AG08396 (cell line): Measurements from ENCODE around the gene SEMA5A.

Source experiments
- DNase-seq: peaks from one replicate; pipeline ENCODE4 v3.0.0; 2012; ENCODE audit warnings: low spot score, mixed read lengths

SEMA5A gene

DNA sequence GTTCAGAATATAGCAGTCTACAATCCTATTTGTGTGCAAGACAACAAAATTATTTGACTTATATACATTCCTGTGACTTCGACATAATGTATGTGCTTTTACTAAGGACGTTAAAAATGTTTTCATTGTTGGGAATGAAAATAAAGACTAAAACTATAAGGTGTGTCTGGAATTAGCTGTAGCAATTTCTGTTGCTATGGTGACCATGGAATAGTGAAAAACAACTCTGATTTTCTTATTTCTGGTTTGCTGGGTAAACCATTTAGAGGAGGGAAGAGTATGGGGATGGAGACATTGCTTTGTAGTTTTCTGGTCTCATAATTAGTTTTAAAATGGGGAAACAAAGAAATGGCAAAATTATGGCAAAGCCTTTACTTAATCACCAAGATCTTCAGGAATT lies 343.2 kb downstream of the SEMA5A start:
- DNase-seq, result no peak

DNA sequence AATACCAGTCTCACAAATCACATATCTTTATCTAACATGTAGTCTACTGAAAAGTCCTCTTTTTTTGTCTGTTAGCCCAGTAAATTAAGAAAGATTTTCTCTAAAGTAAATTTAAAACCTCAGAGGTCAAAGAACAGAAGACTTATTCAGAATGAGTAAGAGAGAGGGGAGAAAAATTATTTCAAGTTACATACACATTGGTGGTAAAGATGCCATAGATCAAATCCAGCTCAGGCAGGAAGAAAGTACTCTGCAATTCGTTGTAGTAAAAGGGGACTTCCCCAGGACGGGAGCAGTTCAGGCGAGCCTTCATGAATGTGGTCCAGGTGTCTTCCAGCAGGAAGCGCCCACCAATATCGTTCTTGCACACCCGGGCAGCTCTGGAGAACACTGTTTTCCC lies 344.1 kb downstream of the SEMA5A start:
- no peak for DNase-seq

DNA sequence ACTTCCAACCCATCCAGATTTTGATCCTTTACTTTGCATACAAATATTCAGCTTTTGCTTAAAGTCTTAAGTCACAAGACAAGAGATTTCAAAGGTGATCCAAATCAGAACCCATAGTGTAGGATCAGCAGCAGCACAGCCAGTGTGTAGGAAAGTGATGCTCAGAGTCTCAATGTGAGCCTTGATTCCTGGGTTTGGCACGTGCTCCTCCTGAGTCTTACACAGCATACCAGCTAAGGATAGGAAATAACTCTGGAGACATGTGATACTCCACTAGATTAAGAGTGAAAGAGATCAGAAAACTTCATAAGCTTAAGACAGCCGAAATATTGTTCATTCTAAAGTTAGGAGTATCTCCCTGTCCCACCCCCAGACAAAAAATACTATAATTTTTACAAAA lies 344.9 kb downstream of the SEMA5A start:
- no peak for DNase-seq

DNA sequence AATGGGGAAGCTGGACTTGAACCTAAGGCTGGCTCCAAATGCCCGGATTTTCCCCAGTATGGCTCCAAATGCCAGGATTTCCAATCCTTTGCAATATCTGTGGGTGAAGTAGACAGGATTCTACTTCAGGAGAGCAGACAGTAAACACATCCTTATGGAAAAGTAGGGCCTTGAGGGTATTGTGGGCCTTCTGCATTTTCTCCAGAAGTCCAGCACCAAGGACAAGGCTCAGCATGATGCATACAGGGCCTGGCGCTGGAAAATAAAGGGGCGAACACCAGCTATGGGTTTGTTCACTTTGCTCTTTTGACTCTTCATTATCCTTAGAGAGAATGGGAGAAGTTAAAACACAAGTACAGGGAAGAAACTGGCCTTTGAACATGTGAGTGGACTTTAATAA lies 347.5 kb downstream of the SEMA5A start:
- DNase-seq, result no peak

DNA sequence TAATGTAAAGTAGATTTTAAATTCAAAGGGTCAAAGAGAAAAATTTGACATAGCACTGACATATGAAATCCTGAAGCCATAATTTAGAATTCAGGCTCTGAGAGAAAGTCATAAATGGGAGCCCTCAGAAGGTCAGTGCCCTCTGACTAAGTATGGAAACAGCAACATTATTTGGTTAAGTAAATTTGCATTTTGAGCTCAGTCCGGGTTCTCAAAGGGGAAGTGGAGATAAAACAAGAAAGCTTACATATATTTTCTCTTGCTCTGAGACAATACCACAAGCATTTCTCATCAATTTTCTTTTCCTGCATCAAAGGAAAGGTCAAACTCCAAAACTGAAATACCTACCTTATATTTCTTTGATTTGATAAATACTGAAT lies 348.0 kb downstream of the SEMA5A start:
- no peak for DNase-seq

DNA sequence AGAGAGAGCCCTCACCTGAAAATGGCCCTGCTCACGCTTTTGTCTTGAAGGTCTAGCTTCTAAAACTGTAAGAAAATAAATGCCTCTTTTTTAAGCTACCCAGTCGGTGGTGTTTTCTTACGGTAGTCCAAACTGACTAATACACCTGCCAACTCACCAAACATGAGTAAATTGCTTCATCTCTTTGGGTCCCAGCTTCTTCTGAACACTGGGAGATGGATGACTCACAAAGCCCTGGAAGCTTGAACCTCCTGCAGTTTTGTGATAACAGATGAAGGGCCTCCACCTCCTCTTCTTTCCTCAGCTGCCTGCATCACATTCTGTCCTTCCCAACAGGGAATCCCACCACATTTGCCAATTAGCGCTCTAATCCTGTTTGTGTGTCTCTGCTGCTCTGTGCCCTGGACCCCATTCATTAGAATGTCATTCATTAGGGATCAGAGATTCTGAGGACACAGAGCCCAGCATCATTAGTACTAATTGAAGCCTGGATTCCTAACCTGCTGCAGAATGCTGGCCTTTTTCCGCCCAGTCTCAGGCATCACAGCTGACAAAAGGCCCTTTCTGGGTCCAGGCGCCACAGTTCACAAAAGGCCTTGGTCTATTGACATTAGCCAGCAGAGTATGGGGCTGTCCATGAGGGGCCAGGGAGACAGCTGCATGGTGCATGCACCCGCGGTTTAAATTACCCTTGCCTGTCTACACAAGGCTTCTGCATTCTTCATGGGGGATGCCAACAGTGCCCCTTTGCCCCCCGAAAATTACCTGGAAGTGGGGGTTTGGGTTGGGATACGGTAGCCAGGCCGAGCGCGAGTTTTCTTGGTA lies 349.3 kb downstream of the SEMA5A start:
- DNase-seq, result peak; percentile 26

DNA sequence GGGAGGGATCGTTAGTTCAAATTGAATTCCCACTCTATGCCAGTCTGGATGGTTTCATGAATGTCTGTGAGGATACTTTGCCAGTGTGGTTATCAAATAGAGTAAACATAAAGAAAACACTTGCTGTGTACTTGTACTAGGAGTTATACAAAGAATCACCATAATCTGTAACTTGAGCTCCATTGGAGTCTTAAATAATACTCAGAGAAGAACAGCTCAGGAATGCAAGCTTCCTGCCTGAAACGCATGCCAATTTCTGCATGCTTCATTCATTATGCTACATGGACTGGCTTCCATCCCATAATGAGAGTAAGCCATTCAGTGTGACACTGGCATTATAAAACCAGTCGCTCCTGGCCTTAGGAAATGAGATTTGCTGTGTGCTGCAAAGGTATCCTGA lies 351.4 kb downstream of the SEMA5A start:
- peak; percentile 47 for DNase-seq

DNA sequence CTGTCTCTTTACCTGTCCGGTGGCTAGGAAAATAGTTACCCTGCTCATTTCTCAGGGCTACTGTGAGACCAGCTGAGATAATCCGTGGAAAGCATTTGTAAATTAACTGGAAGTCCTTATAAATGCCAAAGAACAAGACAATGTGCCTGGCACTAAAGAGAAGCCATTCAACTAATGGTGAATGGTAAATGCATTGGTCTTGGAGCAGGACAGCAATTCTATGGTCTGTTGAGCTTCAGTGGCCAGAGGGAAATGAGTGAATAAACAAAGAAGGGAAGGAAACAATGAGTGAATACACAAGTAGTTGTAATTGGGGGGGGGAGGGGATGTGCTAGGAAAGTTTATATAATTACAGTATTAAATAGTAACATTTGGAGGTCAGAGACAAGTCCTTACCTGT lies 353.6 kb downstream of the SEMA5A start:
- no peak for DNase-seq

DNA sequence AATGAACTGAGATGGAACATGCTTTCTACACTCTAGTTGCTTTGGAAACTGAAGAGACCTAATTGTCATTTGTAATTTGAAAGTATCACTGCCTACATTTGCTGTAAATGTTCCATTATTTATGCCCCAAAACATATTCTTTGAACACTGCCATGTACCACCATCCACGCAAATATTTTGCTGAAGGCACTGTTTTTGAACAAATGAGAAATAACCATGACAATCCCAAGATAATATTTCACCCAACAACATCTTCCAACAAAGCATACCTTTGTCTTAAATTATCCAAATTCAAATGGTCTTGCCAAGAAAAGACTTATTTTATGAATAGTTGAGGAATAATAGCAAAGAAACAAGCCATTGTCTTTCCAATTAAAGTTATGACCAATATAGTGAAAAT lies 356.2 kb downstream of the SEMA5A start:
- no peak for DNase-seq

DNA sequence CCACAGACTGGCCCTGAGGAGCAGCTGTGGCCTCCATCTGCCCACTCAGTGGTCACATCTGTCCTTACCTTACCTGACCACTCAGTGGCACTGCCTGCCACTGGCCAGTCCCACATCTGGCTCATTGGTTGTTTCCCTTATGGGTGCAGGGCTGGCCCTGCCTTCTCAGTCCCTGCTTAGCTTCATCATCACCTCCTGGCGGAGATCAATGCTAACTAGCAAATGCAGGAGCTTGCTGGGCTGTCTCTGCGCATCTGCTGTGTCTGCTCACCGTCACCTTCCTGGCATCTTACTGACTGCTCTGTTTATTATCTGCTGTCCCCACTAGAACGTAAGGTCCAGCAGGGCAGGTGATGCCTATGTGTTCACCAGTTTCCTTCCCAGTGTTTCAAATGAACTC lies 356.9 kb downstream of the SEMA5A start:
- no peak for DNase-seq

DNA sequence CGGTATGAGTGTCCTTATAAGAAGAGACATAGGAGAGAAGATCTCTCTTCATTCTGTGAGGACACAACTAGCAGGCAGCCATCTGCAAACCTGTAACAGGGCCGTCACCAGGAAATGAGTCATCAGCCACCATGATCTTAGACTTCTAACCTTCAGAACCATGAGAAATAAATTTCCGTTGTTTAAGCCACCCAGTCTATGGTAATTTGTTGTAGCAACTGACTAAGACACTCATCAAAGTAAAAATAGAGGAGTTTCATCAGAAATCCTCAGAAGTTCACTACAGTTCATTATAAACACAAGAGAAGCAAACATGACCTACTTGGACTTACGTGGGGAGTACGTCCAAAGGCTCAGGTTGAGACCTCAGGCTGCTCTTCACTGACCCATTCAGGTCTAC lies 357.7 kb downstream of the SEMA5A start:
- DNase-seq, result peak; percentile 51

DNA sequence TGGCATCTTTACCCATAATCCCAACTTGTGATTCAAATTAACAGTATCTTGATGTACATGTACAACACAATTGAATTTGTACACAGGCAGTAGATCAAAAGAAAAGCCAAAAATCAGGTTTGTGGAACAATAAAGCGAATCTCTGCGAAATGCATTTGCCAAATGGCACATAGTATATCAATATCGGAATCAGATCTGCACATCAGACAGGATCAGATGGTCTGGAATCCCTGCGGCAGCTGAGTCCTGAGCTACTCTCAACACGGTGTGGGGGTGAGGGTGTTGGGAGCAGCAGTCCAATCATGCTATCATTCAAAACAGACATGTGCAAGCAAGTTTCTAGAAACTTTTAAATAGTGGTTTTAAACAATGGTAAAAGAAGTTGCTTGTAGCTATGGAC lies 358.3 kb downstream of the SEMA5A start:
- no peak for DNase-seq

DNA sequence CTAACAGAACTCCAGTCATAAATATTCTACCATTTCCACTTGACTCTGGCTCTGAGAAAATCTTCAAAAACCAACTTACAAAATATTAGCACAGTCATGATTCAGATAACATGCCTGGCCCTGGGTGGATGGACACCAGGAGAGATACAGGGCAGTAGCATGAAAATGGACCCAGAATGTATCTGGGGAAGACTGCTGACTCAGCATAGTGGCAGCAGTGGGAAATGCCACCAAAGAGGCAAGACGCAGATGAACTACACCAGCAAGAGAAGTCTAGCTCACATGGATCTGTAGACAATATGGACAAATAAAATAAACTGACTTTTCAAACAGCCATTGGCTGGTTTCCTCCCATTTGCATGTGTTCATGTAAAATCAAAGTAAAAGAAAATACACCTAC lies 359.8 kb downstream of the SEMA5A start:
- no peak for DNase-seq

DNA sequence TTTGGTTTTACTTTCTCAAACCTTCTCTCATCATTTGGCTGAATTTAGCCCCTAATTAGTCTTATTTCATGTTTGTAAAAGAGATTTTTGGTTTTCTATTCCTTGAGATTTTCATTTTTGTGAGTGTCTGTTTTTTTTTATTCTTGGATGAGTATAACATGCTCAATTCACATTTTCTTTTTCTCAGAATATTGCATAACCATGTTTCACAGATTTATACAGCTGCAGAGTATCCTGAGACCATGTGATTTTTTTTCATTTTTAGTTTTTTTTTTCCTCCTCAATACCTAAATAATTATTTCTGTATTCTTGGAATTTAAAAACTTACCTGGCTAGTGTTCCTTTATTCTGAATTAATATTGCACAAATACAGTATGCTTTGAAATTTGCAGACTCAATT lies 361.9 kb downstream of the SEMA5A start:
- no peak for DNase-seq

DNA sequence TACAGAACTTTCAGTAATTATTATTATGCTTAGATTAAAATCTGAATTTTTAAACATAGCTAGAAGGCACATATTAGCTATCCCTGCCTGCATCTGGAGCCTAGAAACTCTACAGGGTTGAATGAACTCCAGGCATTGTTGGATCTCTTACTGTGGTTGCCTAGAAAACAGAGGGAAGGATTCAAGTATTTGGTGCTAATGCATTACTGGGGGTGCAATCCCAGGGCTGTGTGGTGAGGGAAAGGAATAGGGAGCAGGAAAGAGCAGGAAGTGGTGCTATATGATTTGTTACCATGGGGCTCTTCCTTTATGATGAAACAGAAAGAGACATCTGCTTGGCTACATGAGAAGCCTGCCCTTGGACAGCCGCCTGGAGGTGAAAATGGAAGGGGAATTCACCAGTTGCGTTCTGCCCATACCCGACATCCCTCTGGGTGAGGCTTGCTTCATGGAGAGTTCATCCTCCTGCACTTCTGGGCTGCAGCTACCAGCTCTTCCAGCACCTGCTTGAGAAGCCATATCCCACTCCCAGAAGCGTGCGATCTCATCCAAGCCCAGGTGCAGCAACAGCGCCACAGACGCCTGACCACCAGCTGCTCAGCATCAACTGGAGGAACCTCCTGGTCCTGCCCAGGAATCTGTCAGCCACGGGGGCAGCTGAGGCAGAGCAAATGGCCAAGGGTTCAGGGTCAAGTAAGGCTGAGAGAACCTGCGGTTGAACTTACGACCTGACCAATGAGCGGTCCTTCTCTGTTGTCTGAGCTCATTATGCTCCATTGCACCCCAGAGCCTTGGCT lies 362.8 kb downstream of the SEMA5A start:
- no peak for DNase-seq

DNA sequence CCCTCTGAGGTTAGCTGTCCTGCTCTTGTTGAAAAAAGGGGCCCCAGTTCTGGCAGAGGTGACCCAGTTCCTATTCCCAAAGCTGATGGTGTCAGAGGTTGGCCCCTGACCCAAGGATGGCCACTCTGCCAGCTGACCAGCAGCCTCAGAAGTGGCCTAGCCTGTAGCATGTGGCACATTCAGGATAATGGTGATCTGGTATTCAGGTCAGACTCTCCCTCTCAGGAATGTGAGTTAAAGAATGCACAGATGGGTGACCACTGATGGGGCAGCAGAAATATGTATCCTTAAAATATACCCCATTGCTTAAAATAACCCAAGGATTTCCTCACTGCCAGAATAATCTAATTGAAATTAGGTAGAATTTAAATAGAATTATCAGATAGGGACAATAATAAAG lies 369.2 kb downstream of the SEMA5A start:
- no peak for DNase-seq

DNA sequence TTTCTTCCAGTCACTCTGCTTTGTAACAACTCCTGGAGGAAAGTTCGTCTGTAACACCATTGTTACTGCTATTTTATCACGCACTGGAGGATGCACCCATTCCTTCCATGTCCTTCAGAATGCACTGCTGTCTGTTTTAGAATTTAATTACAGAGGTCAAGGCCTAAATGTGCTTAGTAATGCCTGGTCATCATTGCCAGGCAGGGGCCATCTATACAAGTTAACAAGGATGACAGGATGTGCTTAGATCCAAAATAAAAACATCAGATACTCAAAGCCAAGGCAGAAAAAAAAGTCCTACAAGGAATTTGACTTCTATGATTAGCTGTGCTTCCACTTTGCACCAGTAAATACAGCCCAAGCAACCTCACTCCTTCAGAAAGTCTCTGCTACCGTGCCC lies 371.4 kb downstream of the SEMA5A start:
- DNase-seq, result no peak

DNA sequence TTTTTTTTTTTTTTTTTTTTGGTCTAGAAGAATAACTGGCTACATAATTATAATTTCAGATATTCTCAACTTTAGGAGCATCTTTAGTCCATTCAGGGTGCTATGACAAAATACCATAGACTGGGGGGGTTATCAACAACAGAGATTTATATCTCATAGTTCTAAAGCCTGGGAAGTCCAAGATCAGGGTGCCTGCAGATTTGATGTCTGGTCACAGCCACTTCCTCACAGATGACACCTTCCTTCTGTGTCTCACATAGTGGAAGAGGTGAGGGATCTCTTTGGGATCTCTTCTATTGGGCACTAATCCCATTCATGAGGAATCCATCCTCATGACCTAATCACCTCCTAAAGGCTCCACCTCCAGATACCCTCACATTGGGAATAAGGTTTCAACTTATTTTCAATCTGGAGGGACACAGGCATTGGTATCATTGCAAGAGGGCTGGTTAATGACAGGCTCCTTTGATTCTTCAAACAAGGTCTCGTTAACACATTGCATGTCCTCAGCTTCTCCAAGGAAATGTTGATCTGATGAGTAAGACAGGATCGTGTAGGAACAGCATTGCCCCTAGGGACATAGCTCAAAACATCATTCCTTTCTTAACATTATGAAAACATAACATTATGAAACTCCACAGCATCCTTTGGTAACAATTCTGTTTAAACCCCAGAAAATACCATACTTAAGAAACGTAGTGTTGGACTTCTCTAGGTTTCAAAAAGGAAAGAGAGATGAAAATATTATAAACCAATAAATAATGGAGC lies 372.4 kb downstream of the SEMA5A start:
- DNase-seq, result no peak

DNA sequence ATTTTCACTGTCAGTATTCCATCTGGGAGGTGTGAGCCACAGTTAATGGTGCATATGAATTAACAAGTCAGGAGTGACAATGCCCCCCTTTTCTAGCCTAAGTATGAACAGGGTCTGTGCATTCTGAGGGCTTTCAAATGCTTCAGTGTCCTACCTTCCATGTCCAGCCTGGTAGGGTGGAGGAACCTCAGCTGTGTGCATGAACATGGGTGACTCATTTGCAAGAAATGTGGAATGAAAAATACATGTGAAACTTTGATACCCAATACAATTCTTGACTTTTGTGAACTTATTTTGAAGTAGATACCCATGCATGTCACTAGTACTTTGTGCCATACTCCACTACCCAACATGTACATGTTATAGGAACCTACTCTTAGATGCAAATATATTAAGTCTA lies 375.8 kb downstream of the SEMA5A start:
- DNase-seq, result no peak

DNA sequence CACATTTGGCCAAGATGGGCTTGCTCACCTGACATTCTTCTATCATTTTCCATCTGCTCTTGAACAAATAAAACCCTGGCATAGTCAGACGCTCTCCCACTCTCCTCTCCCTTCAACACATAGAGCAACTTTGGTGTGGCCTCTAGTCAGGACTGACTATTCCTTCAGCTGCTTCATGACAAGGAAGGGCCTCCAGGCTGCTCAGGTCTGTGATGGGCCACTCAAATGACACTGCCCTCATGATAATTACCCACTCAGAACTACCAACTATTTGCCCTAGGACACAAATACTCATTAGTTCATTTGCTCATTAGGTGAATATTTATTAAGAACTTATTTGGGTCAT lies 376.3 kb downstream of the SEMA5A start:
- no peak for DNase-seq

DNA sequence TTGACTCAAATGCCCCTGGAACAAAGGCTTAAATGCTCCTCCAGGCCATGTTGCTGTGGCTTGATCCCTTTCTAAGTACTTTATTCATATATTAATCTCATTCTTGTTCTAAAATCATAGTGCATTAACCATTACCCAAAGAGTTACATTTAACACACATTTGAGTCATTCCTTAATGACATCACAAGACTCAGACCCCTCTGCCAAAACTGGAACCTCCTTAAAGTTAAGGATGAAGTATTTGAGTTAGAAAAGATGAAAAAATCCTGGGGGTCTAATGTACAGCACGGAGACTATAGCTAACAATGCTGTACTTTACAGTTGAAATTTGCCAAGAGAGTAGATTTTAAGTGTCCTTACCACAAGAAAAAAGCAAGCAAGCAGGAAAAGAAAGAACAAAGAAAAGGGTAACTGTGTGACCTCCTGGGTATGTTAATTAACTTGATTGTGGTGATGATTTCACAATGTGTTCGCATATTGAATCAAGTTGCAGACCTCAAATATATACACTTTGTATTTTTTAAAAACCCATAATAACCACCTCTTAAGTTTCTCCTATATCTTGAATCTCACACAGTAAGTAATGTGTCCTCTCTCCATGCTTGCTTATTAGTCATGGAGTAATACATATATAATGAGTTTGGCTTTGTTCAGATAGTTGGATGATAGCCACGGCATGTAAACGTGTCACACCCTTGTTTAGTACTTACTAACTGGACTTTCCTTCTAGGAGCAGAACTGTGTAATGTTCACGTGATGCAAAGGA lies 376.9 kb downstream of the SEMA5A start:
- no peak for DNase-seq
